OCI-LY7 (cell line): ENCODE measurements around the gene FUT3.

Experiments used
- CTCF ChIP-seq: fragments of 200-600 bp; sonication (generic); conservative IDR thresholded peaks from 2 replicates; pipeline ENCODE4 v1.5.1; 2014; ENCODE audit warnings: mild to moderate bottlenecking, antibody characterized with exemption, low read length, moderate library complexity, mixed read lengths
- EZH2phosphoT487 ChIP-seq: fragments of 200-600 bp; sonication (generic); IDR thresholded peaks from 2 replicates; pipeline ENCODE4 v1.6.1; 2018; ENCODE audit warnings: low read depth, borderline replicate concordance, mild to moderate bottlenecking, mixed run types, antibody characterized with exemption, low read length, moderate library complexity, mixed read lengths

DNA sequence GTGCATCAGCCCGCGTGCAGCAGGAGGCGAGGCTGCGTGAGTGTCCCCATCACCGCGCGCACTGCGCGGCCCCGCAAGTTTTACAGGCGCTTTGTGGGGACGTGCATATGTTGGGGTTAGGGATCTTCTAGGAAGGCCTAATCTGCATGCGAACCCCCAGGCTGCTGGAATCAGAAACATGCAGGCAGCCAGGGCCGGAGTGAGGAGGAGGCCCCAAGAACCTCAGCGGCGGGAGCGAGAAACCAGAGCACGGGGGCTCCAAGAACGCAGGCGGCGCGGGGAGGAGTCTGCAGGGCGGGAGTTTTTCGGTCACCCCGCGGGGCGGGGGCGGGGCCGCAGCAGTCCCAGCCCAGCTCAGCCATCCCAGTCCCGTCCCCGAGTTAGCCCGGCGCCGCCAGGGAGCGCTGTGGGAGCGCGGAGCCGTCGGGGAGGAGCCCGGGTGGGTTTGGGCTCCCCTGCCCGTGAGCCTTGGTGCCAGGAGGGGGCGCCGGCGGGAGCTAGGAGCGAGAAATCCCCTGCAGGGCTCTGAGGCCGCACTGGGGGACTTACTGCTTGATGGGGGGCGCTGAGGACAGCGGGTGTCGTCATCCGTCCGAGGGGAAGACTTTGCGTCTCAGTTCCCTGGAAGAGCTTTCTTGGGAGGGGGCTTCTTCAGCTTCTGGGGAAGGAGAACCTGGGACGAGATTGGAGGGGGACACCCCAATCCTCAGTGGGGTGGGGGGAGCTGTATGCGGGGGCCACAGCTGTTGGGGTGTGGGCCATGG, 47.3 kb downstream of the FUT3 start:
- TF ChIP-seq CTCF (peak; percentile 100), EZH2phosphoT487 (no peak)
